HepG2 (cell line): Measurements from ENCODE around the gene CEP250. TPM values are rescaled to one million over a fixed set of nuclear protein-coding genes. Genes with fewer than 3 reads are reported as not detected.

Experiments
- ATAC-seq: fragments of 200-7000 bp; cut with Tn5 transposase; 3 replicates; pipeline ENCODE4 v1.9.1; 2020; ENCODE audit warnings: mild to moderate bottlenecking, moderate library complexity
- BruUV-seq: library from RNA; stranded (reverse); fragments of 400-500 nt; replicated peaks from 2 replicates; lab custom pipeline; 2021; lab: Mats Ljungman, UMichigan
- CTCF ChIA-PET: fragments of 300-600 bp; formaldehyde crosslinking; extraction: SDS; loops from one replicate; lab custom pipeline; 2021; ENCODE audit warnings: low total read pairs, inconsistent platforms, low intra/inter-chr PET ratio; lab: Yijun Ruan, JAX
- POLR2A ChIA-PET: fragments of 350-600 bp; sonication (Branson Sonifier 250); formaldehyde crosslinking; loops from one replicate; lab custom pipeline; 2020; ENCODE audit warnings: antibody characterized with exemption, inconsistent platforms; lab: Yijun Ruan, JAX
- DNase-seq: peaks from one replicate; pipeline ENCODE4 v3.0.0-alpha.2; 2015; ENCODE audit warnings: low spot score
- FAIRE-seq: peaks from 3 replicates; lab custom pipeline; 2011; peaks lifted over from hg19 to GRCh38; lab: Jason Lieb, UNC
- H2AFZ ChIP-seq: one replicate; pipeline ENCODE4 v1.6.1; 2011; ENCODE audit warnings: low read length, inconsistent platforms
- H3K27ac ChIP-seq: fragments of 300-600 bp; 3 replicates; pipeline ENCODE4 v1.8.0; 2011; ENCODE audit warnings: mixed run types, mild to moderate bottlenecking, mixed read lengths, low read length, inconsistent platforms; ENCODE audit not compliant: insufficient read depth; ENCODE audit errors: extremely low read length
- H3K27me3 ChIP-seq, 2 experiments: fragments of 200-600 bp in 1 of 2; 2 replicates in 1 of 2; 3 replicates in 1 of 2; pipeline versions ENCODE4 v1.6.0 to v1.8.0; 2011; ENCODE audit warnings: low read length in 2 of 2, mild to moderate bottlenecking in 2 of 2, moderate library complexity in 2 of 2, inconsistent platforms in 1 of 2; ENCODE audit not compliant: insufficient read depth in 2 of 2, control insufficient read depth in 1 of 2
- H3K36me3 ChIP-seq, 2 experiments: fragments of 200-600 bp in 1 of 2; replicated peaks in 1 of 2; 2 replicates in 1 of 2; 3 replicates in 1 of 2; pipeline versions ENCODE4 v1.5.1 to v1.8.0; 2011; ENCODE audit warnings: low read length in 2 of 2, inconsistent platforms in 1 of 2; ENCODE audit not compliant: insufficient read depth in 2 of 2, control insufficient read depth in 1 of 2
- H3K4me1 ChIP-seq: 2 replicates; pipeline ENCODE4 v1.5.1; 2012; ENCODE audit warnings: low read length, inconsistent platforms; ENCODE audit not compliant: insufficient read depth
- H3K4me2 ChIP-seq: 2 replicates; pipeline ENCODE4 v1.6.0; 2011; ENCODE audit warnings: low read depth, low read length, inconsistent platforms
- H3K4me3 ChIP-seq, 3 experiments: fragments of 200-600 bp in 1 of 3; sonication (generic), shearing (Covaris generic) in 1 of 3; replicated peaks in 1 of 3; 2 replicates each; pipeline ENCODE4 v1.5.1; 2011 to 2016; ENCODE audit warnings: low read length in 3 of 3, inconsistent platforms in 2 of 3, low read depth in 2 of 3, mild to moderate bottlenecking in 2 of 3, control low read depth in 1 of 3, mixed read lengths in 1 of 3; ENCODE audit not compliant: insufficient read depth in 1 of 3
- H3K79me2 ChIP-seq: one replicate; pipeline ENCODE4 v1.6.1; 2011; ENCODE audit warnings: low read length, inconsistent platforms; ENCODE audit not compliant: insufficient read depth
- H3K9ac ChIP-seq: 2 replicates; pipeline ENCODE4 v1.6.0; 2011; ENCODE audit warnings: mild to moderate bottlenecking, low read depth, low read length, inconsistent platforms; ENCODE audit not compliant: insufficient read depth
- H3K9me3 ChIP-seq: 2 replicates; pipeline ENCODE4 v1.5.1; 2012; ENCODE audit warnings: mild to moderate bottlenecking, low read length
- H4K20me1 ChIP-seq: 2 replicates; pipeline ENCODE4 v1.6.0; 2011; ENCODE audit warnings: inconsistent platforms, mild to moderate bottlenecking, low read length, moderate library complexity; ENCODE audit not compliant: insufficient read depth
- ARNTL ChIP-seq: sonication (generic); formaldehyde crosslinking; IDR thresholded peaks from 2 replicates; pipeline ENCODE4 v1.4.0; 2020; ENCODE audit warnings: mild to moderate bottlenecking, missing genetic modification reagents
- ATF2 ChIP-seq: sonication (generic); formaldehyde crosslinking; IDR thresholded peaks from 2 replicates; pipeline ENCODE4 v1.4.0; 2020; ENCODE audit warnings: missing genetic modification reagents
- CBX1 ChIP-seq: IDR thresholded peaks from one replicate; pipeline ENCODE4 v1.6.1; 2016; ENCODE audit warnings: antibody characterized with exemption, low read depth
- CHCHD3 ChIP-seq: sonication (generic); formaldehyde crosslinking; IDR thresholded peaks from 2 replicates; pipeline ENCODE4 v1.8.0; 2022; ENCODE audit warnings: mild to moderate bottlenecking, missing genetic modification reagents, moderate library complexity
- HNRNPL ChIP-seq: fragments of 200-400 bp; formaldehyde crosslinking; IDR thresholded peaks from 2 replicates; pipeline ENCODE4 v1.6.1; 2017; ENCODE audit warnings: mild to moderate bottlenecking, low read depth, low read length
- MAFF ChIP-seq: IDR thresholded peaks from 2 replicates; pipeline ENCODE4 v1.6.1; 2011; ENCODE audit warnings: low read depth, low read length, improper control_type of control experiment
- MAFK ChIP-seq, 2 experiments: IDR thresholded peaks in 1 of 2; conservative IDR thresholded peaks in 1 of 2; 2 replicates each; pipeline ENCODE4 v1.6.1; 2011; ENCODE audit warnings: improper control_type of control experiment in 2 of 2, low read length in 2 of 2
- SPEN ChIP-seq: sonication (generic); formaldehyde crosslinking; IDR thresholded peaks from 2 replicates; pipeline ENCODE4 v1.5.1; 2020; ENCODE audit warnings: low read depth, mild to moderate bottlenecking, missing genetic modification reagents
- USF2 ChIP-seq, 2 experiments: sonication (generic) in 1 of 2; formaldehyde crosslinking in 1 of 2; IDR thresholded peaks; 2 replicates each; pipeline versions ENCODE4 v1.5.1 to v1.6.1; 2011 to 2020; ENCODE audit warnings: borderline replicate concordance in 1 of 2, low read depth in 1 of 2, low read length in 1 of 2, mild to moderate bottlenecking in 1 of 2, missing genetic modification reagents in 1 of 2, moderate library complexity in 1 of 2
- YEATS4 ChIP-seq: sonication (generic); formaldehyde crosslinking; IDR thresholded peaks from 2 replicates; pipeline ENCODE4 v1.4.0; 2020; ENCODE audit warnings: missing genetic modification reagents, borderline replicate concordance
- ZFP36L1 ChIP-seq: sonication (generic); formaldehyde crosslinking; IDR thresholded peaks from 2 replicates; pipeline ENCODE4 v1.8.0; 2022; ENCODE audit warnings: mild to moderate bottlenecking, missing genetic modification reagents, moderate library complexity
- ZNF614 ChIP-seq: IDR thresholded peaks from 2 replicates; pipeline ENCODE4 v1.6.1; 2018; ENCODE audit warnings: missing biosample characterization, missing genetic modification reagents, inconsistent platforms, borderline replicate concordance
- ZNF619 ChIP-seq: sonication (generic); formaldehyde crosslinking; IDR thresholded peaks from 2 replicates; pipeline ENCODE4 v1.4.0; 2020; ENCODE audit warnings: mild to moderate bottlenecking, missing genetic modification reagents
- WGBS: methylation state at CpG from one replicate; pipeline ENCODE4 v1.1.6; 2017; ENCODE audit warnings: low lambda C conversion rate; 5-methylcytosine and 5-hydroxymethylcytosine counted together
- in situ Hi-C: cut with HindIII; loops from 2 replicates; pipeline ENCODE4 v1.10.0; 2017; ENCODE audit warnings: low pct_unique_long_range_greater_than_20kb; ENCODE audit not compliant: extremely low pct_ligation_motif_present
- intact Hi-C: fragments of 100-400 bp; cut with micrococcal nuclease; formaldehyde crosslinking; loops from one replicate; pipeline ENCODE4 v1.10.0; 2022; ENCODE audit not compliant: unreplicated experiment
- polyA plus RNA-seq, 8 experiments: library from polyadenylated mRNA; depleted of rRNA in 3 of 8; stranded (reverse) in 7 of 8; unstranded in 1 of 8; fragments of >200 nt; fragmentation: Illumina TruSeq in 4 of 8; extraction: Trizol in 4 of 8; gene quantifications; 2 replicates each; pipeline versions ENCODE4 v1.2.1 to v1.2.3, GENCODE V29; 2011 to 2016; ENCODE audit warnings: low read depth in 4 of 8, missing spikeins in 1 of 8, mixed read lengths in 1 of 8; ENCODE audit not compliant: insufficient read depth in 1 of 8
- total RNA-seq, 5 experiments: library from RNA; depleted of rRNA; stranded (reverse); fragments of >200 nt; fragmentation: Illumina TruSeq; extraction: Trizol; gene quantifications; 2 replicates each; pipeline ENCODE4 v1.2.3, GENCODE V29; 2016; ENCODE audit warnings: low read depth in 1 of 5

The CEP250 gene
- total and polyA plus RNA-seq, 2 of the 13 experiments (the other 11 are each of a cell fraction or from before 2014, with no cell fraction given): 28.8 to 55.3 TPM

GRCh38 chr20:35409542-35409941 lies 45.9 kb upstream of the CEP250 start:
- Histone ChIP-seq H2AFZ (no peak overlapping the region), H3K4me1 (peaks cover 27% of the 10 kb centered on the region), H3K27me3 (no peaks in the 10 kb centered on the region; a peak in 1 of 5 replicates), H4K20me1 (no peaks in the 10 kb centered on the region), H3K79me2 (peaks cover 57% of the 10 kb centered on the region), H3K36me3 (peaks cover 5 to 32% of the 10 kb centered on the region in 2 experiments; a peak in 4 of 5 replicates), H3K4me2 (no peak overlapping the region), H3K4me3 (no peak overlapping the region), H3K9me3 (no peaks in the 10 kb centered on the region), H3K27ac (no peak overlapping the region), H3K9ac (no peak overlapping the region)
- TF ChIP-seq ZNF619: no peak
- peak; percentile 70 for TF ChIP-seq MAFF
- TF ChIP-seq MAFK (conservative IDR thresholded peaks at IDR 0.05 in 1 of 2, IDR thresholded peaks at IDR 0.05 in 1 of 2; ENCODE audit: low read length in 2 of 2): peak; percentile 75 to 80
- no peak for ATAC-seq
- in situ Hi-C loops (no loop called here), intact Hi-C loops (no loop called here)
- ChIA-PET POLR2A (interaction anchor here (1.1 to 1.4 kb wide), 2 partner anchors 22 to 75 kb away, joined by 3 to 4 read pairs; no protein-coding TSS in a partner anchor), CTCF (no interaction called here)
- 64% methylated on average over 3 of the region's 3 CpGs for WGBS
- no TSS peak for BruUV-seq
- FAIRE-seq: no peak
- DNase-seq: no peak

GRCh38 chr20:35410613-35411012 lies 44.8 kb upstream of the CEP250 start:
- Histone ChIP-seq H3K9me3 (no peaks in the 10 kb centered on the region), H3K4me2 (peak overlapping the region; percentile 75), H3K79me2 (peaks cover 53% of the 10 kb centered on the region), H4K20me1 (no peaks in the 10 kb centered on the region), H3K36me3 (peaks cover 5 to 32% of the 10 kb centered on the region in 2 experiments; a peak in 4 of 5 replicates), H2AFZ (no peak overlapping the region), H3K4me1 (peaks cover 21% of the 10 kb centered on the region), H3K27me3 (no peaks in the 10 kb centered on the region; a peak in 1 of 5 replicates), H3K4me3 (peak overlapping the region; percentile 75 to 91 (median 88)), H3K27ac (peak overlapping the region; percentile 61), H3K9ac (peak overlapping the region; percentile 91)
- ChIA-PET POLR2A (interaction anchor here (0.6 to 1.7 kb wide), 6 partner anchors 22 to 824 kb away, joined by 3 to 11 read pairs (median 4); partner anchors contain the start of gene EIF6), CTCF (no interaction called here)
- in situ Hi-C loops: no loop called here
- WGBS: 66% methylated on average over 6 of the region's 6 CpGs
- FAIRE-seq: no peak
- ATAC-seq: no peak
- DNase-seq: no peak
- intact Hi-C loops: no loop called here
- BruUV-seq: no TSS peak
- no peak for TF ChIP-seq ZFP36L1 (CRISPR knock-in tag)
- TF ChIP-seq CBX1: no peak
- TF ChIP-seq SPEN: no peak
- no peak for TF ChIP-seq CHCHD3 (CRISPR knock-in tag)
- TF ChIP-seq HNRNPL: no peak
- no peak for TF ChIP-seq YEATS4 (CRISPR knock-in tag)
- TF ChIP-seq ARNTL: no peak
- TF ChIP-seq ATF2 (CRISPR knock-in tag): no peak
- TF ChIP-seq USF2 (IDR thresholded peaks at IDR 0.05; ENCODE audit: low read depth, low read length): no peak
- TF ChIP-seq USF2 (CRISPR knock-in tag; IDR thresholded peaks at IDR 0.05; ENCODE audit: borderline replicate concordance): no peak
- TF ChIP-seq ZNF614 (CRISPR knock-in tag): no peak
